NT2/D1 (cell line): ENCODE measurements around the gene PTX4.
A peak's percentile ranks its signal among the peaks of the same experiment; 100 is the strongest.

Source experiments
- DNase-seq: peaks from one replicate; pipeline ENCODE4 v3.0.0-alpha.2; 2011; ENCODE audit warnings: low read depth, low spot score
- H3K27me3 ChIP-seq: 2 replicates; pipeline ENCODE4 v1.6.0; 2011; ENCODE audit warnings: mild to moderate bottlenecking; ENCODE audit not compliant: insufficient read length, insufficient read depth
- H3K36me3 ChIP-seq: 2 replicates; pipeline ENCODE4 v1.6.1; 2011; ENCODE audit warnings: mild to moderate bottlenecking, low read length, mixed read lengths; ENCODE audit not compliant: insufficient read depth, insufficient read length
- H3K4me1 ChIP-seq: 2 replicates; pipeline ENCODE4 v1.5.1; 2011; ENCODE audit not compliant: insufficient read depth, insufficient read length
- H3K4me3 ChIP-seq: 2 replicates; pipeline ENCODE4 v1.5.1; 2011; ENCODE audit warnings: low read depth; ENCODE audit not compliant: insufficient read length
- H3K9ac ChIP-seq: 2 replicates; pipeline ENCODE4 v1.6.0; 2011; ENCODE audit warnings: low read depth; ENCODE audit not compliant: insufficient read length
- H3K9me3 ChIP-seq: 2 replicates; pipeline ENCODE4 v1.5.1; 2011; ENCODE audit warnings: mild to moderate bottlenecking, low read length; ENCODE audit not compliant: insufficient read depth
- SUZ12 ChIP-seq: IDR thresholded peaks from 2 replicates; pipeline ENCODE4 v1.6.1; 2011; ENCODE audit not compliant: insufficient read length, insufficient read depth; ENCODE audit errors: extremely low read depth
- YY1 ChIP-seq: IDR thresholded peaks from 2 replicates; pipeline ENCODE4 v1.6.1; 2011; ENCODE audit not compliant: insufficient read length, insufficient read depth
- ZNF274 ChIP-seq: IDR thresholded peaks from 2 replicates; pipeline ENCODE4 v1.6.1; 2011; ENCODE audit warnings: mild to moderate bottlenecking, low read depth, low read length

The PTX4 gene

DNA sequence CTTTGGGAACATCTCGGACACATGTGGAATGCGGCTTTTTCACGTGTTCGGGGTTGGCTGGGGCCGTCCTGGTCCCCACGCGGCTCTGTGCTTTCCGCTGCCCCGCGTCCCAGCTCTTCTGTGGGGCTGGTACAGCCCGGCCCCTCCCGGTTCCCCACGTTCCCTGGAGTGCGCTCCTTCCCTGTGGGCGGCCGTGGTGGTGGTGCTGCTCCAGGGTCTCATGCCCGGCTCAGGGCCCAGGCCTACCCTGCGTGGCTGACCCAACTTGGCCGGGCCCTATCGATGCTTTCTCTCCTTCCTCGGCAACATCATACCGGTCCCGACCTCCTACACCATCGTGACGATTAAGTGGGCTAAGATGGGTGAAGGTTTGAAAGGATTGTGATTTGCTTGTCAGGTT is 7.7 kb upstream of the PTX4 start:
- Histone ChIP-seq H3K4me3 (no peak overlapping the region), H3K9me3 (no peaks in the 10 kb centered on the region), H3K36me3 (peaks cover 74% of the 10 kb centered on the region), H3K27me3 (no peaks in the 10 kb centered on the region), H3K4me1 (peaks cover 17% of the 10 kb centered on the region), H3K9ac (peak overlapping the region; percentile 32)
- no peak for DNase-seq
- TF ChIP-seq ZNF274 (no peak), YY1 (no peak), SUZ12 (no peak)

DNA sequence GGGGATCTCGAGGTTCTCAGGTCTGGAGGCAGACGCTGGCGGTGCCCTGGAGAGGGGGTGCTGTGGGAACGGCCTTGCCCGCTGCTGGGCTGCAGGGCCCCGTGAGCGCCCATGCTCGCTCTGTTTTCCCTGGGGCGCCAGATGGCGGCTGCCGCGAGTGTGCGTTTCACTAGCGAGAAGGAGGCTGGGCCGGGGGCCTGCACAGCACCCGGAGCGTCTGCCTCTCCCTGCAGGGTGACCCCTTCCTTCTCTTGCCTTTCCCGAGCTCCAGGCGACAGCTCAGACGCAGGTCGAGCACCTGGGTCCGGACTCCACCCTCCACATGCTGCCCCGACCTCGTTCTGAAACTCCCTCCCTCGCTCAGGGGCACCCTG is 7.1 kb upstream of the PTX4 start:
- H3K4me1 ChIP-seq: peaks cover 17% of the 10 kb centered on the region
- H3K9ac ChIP-seq: no peak overlapping the region
- peaks cover 68% of the 10 kb centered on the region for H3K36me3 ChIP-seq
- H3K9me3 ChIP-seq: no peaks in the 10 kb centered on the region
- no peak overlapping the region for H3K4me3 ChIP-seq
- TF ChIP-seq SUZ12: no peak
- TF ChIP-seq ZNF274: no peak
- TF ChIP-seq YY1: no peak
- H3K27me3 ChIP-seq: no peaks in the 10 kb centered on the region
- no peak for DNase-seq

DNA sequence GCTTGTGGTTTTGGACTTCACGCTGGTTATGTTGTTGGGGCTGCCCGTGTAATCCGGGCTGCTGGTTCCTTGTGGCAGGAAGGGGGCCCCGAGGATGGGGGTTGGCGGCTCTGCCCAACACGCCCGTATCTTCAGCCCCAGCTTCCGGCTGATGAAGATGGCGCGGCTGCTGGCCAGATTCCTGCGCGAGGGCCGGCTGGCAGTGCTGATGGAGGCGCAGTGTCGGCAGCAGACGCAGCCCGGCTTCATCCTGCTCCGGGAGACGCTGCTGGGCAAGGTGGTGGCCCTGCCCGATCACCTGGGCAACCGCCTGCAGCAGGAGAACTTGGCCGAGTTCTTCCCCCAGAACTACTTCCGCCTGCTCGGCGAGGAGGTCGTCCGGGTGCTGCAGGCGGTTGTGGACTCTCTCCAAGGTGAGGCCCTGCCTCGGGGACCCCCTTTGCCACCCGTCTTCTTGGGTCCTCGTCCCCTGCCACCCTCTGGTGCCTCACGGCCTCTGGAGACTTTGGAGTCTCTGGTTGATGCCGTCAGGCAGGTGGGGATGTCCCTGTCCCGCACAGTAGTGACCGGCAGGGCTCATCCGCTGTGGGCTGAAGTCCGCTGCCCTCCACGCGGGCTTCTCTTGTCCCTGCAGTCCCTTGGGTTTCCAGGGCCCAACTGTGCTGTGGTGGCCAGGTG is 6.6 kb upstream of the PTX4 start:
- Histone ChIP-seq H3K9ac (peak overlapping the region; percentile 56), H3K4me3 (no peak overlapping the region)

DNA sequence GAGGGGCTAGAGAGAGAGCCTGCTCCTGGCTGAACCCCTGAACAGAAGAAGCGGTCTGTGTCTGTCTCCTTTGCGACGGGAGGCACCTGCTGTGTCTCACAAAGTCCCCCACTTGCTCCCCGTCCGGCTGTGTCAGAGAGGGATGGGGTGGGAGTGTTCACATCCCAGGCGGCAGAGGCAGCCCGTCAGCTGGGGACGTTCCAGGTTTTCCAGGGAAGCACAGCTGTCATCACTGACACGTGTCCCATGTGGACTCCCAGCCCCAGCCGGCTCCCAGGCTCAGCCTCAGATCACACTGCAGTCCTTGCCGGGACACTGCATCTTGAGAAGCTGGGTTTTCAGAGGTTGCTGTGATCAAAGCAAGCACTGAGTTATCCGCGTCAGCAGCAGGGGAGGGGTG is 6.0 kb upstream of the PTX4 start:
- peaks cover 56% of the 10 kb centered on the region for H3K36me3 ChIP-seq
- no peak for TF ChIP-seq SUZ12
- no peak for TF ChIP-seq ZNF274
- no peak for TF ChIP-seq YY1
- H3K4me3 ChIP-seq: peak overlapping the region; percentile 82
- DNase-seq: no peak
- H3K4me1 ChIP-seq: peaks cover 17% of the 10 kb centered on the region
- no peaks in the 10 kb centered on the region for H3K9me3 ChIP-seq
- H3K27me3 ChIP-seq: no peaks in the 10 kb centered on the region
- H3K9ac ChIP-seq: peak overlapping the region; percentile 98

More for the DNA sequence above, 6.6 kb upstream of the PTX4 start:
- no peaks in the 10 kb centered on the region for H3K9me3 ChIP-seq
- TF ChIP-seq SUZ12 (no peak), ZNF274 (no peak), YY1 (no peak)
- H3K36me3 ChIP-seq: peaks cover 62% of the 10 kb centered on the region
- H3K4me1 ChIP-seq: peaks cover 17% of the 10 kb centered on the region
- H3K27me3 ChIP-seq: no peaks in the 10 kb centered on the region
- DNase-seq: no peak

DNA sequence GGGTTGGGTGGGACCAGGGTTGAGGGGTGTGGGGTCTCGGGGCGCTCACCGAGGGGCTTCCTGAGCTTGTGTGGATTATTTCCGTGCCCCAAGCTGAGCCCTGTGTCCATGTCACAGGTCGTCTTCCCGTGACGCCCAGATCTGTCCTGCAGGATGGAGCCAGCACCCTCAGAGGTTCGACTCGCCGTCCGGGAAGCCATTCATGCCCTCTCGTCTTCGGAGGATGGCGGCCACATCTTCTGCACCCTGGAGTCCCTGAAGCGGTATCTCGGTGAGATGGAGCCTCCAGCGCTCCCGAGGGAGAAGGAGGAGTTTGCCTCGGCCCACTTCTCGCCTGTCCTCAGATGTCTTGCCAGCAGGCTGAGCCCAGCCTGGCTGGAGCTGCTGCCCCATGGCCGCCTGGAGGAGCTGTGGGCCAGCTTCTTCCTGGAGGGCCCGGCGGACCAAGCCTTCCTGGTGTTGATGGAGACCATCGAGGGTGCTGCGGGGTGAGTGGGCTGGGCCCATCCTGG is 5.4 kb upstream of the PTX4 start:
- peak overlapping the region; percentile 98 for H3K9ac ChIP-seq
- TF ChIP-seq YY1: no peak
- no peak for TF ChIP-seq SUZ12
- TF ChIP-seq ZNF274: no peak
- H3K4me1 ChIP-seq: peaks cover 17% of the 10 kb centered on the region
- no peaks in the 10 kb centered on the region for H3K27me3 ChIP-seq
- DNase-seq: no peak
- H3K36me3 ChIP-seq: peaks cover 52% of the 10 kb centered on the region
- no peaks in the 10 kb centered on the region for H3K9me3 ChIP-seq
- H3K4me3 ChIP-seq: peak overlapping the region; percentile 82

DNA sequence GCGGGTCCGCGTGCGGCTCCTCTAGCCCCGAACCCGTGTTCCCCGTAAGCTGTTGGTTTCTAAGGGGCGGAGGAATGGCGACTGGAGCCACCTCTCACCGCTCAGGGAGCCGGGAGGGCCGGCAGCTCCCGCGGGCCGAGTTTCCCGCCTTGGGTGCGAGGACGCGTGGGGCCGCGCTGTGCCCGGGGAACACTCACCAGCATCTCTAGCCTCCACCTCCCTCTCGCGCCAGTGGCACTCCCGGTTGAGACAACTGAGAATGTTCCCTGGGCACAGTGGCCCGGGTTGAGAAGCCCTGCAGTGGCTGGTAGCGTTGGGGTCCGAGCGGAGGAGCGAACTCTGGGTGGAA is 5.0 kb upstream of the PTX4 start:
- no peaks in the 10 kb centered on the region for H3K9me3 ChIP-seq
- H3K4me3 ChIP-seq: peak overlapping the region; percentile 82
- no peak for DNase-seq
- TF ChIP-seq YY1: no peak
- no peaks in the 10 kb centered on the region for H3K27me3 ChIP-seq
- H3K36me3 ChIP-seq: peaks cover 47% of the 10 kb centered on the region
- H3K4me1 ChIP-seq: peaks cover 17% of the 10 kb centered on the region
- peak overlapping the region; percentile 98 for H3K9ac ChIP-seq

DNA sequence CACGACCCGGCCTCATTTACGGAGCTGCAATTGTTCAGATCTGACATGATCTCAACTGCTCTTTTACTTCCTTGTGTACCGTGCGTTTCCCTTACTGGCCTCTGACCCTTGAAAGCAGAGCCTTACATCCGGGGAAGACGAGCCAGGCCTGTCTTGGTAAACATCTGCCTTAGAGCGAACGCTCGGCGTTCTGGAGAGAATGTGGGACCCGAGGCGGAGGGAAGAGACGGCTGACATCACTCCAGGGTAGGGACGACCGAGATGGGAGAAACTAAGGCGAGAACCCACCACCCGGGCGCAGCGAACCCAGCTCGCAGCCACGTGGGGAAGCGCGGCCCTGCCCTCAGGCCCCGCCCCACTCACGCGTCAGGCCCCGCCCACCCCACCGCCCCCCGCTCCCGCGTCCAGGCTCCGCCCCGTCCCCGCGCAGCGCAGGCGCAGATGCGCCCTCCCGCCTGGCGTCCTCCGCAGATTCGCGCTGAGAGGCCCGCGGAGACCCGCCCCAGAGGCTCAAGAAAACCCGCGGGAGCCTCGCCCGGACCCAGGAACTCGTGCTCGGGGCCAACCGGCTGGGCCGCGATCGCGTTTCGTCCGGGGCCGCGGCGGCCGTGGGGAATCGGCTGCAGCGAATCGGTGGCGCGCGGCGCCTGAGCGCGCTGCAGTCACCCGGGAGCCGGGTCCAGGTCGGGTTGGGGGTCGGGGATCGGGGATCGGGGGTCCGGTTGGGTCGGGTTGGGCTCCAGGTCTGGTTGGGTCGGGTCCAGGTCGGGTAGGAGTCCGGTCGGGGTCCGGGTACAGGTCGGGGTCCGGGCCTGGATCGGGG is 4.4 kb upstream of the PTX4 start, which contains the start of gene TELO2:
Gene TELO2, plus strand, starts transcription at position 438 of the 823 bp plus-strand sequence. CDS start 922 bp downstream, outside the sequence.
- Histone ChIP-seq H3K4me3 (peak within 1 kb of the TSS; percentile 82), H3K36me3 (peaks cover 41% of the 10 kb centered on the region), H3K9me3 (no peaks in the 10 kb centered on the region), H3K9ac (peak within 1 kb of the TSS; percentile 98), H3K4me1 (peaks cover 17% of the 10 kb centered on the region), H3K27me3 (no peaks in the 10 kb centered on the region)
- DNase-seq: peak; percentile 65
- TF ChIP-seq SUZ12 (no peak), ZNF274 (no peak), YY1 (no peak)
